ENCODE measurements around the gene LDLRAD4. TPM values are rescaled to one million over a fixed set of nuclear protein-coding genes. Genes with fewer than 3 reads are reported as not detected.

Gene LDLRAD4
- total RNA-seq, 4 donors from 2014 or later: 2.7 to 22.5 (median 10.8) TPM

GRCh38 chr18:13570856-13571495, 352.4 kb downstream of the LDLRAD4 start:
- DNase-seq (ENCODE audit: low spot score in 2 of 2): peak in 1 of 2 donors; percentile 56
- TF ChIP-seq POLR2A (IDR thresholded peaks at IDR 0.05): no peak
- TF ChIP-seq, protein P1, sequence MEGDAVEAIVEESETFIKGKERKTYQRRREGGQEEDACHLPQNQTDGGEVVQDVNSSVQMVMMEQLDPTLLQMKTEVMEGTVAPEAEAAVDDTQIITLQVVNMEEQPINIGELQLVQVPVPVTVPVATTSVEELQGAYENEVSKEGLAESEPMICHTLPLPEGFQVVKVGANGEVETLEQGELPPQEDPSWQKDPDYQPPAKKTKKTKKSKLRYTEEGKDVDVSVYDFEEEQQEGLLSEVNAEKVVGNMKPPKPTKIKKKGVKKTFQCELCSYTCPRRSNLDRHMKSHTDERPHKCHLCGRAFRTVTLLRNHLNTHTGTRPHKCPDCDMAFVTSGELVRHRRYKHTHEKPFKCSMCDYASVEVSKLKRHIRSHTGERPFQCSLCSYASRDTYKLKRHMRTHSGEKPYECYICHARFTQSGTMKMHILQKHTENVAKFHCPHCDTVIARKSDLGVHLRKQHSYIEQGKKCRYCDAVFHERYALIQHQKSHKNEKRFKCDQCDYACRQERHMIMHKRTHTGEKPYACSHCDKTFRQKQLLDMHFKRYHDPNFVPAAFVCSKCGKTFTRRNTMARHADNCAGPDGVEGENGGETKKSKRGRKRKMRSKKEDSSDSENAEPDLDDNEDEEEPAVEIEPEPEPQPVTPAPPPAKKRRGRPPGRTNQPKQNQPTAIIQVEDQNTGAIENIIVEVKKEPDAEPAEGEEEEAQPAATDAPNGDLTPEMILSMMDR (IDR thresholded peaks at IDR 0.05): no peak
- H3K4me3 ChIP-seq (ENCODE audit: low read depth, poor library complexity, severe bottlenecking): no peak overlapping the region
- 91 to 95% methylated on average over 7 of the region's 7 CpGs for WGBS, 2 donors
- intact Hi-C loops (cut with DNase I; ENCODE audit: low total_unique reads): no loop called here

GRCh38 chr18:13572148-13572547, 353.6 kb downstream of the LDLRAD4 start:
- WGBS, 2 donors: 97 to 99% methylated on average over 5 of the region's 5 CpGs
- intact Hi-C loops (cut with DNase I; ENCODE audit: low total_unique reads): no loop called here
- peak in 1 of 2 donors; percentile 14 for DNase-seq (ENCODE audit: low spot score in 2 of 2)
- no peak overlapping the region for H3K4me3 ChIP-seq (ENCODE audit: low read depth, poor library complexity, severe bottlenecking)
- TF ChIP-seq, protein P1 (IDR thresholded peaks at IDR 0.05): no peak
- TF ChIP-seq POLR2A (IDR thresholded peaks at IDR 0.05): no peak

DNA sequence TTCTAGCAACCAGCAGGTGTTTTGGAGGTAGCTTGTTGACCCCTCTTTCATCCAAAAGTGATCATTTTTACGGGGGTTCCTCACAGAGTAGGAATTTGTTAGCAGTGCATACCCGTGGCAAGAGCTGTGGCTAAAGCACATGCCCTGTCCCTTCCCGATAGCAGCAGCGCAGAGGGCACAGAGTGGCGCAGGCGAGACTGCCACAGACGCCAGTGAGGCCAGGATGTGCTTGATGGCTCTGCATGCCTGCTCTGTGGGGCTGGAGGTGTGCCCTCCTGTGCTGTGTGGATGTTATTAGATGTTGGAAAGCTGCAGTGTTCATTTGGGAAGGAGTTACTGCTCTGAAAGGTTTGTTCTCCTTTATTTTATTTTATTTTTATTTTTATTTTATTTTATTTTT, 354.2 kb downstream of the LDLRAD4 start:
- no peak overlapping the region for H3K4me3 ChIP-seq (ENCODE audit: low read depth, poor library complexity, severe bottlenecking)
- 91 to 94% methylated on average over 7 of the region's 7 CpGs for WGBS, 2 donors
- TF ChIP-seq, protein P1 (IDR thresholded peaks at IDR 0.05): no peak
- no peak for TF ChIP-seq POLR2A (IDR thresholded peaks at IDR 0.05)
- DNase-seq (ENCODE audit: low spot score in 2 of 2): peak in 1 of 2 donors; percentile 64
- intact Hi-C loops (cut with DNase I; ENCODE audit: low total_unique reads): no loop called here

GRCh38 chr18:13573750-13574149, 355.2 kb downstream of the LDLRAD4 start:
- TF ChIP-seq, protein P1 (IDR thresholded peaks at IDR 0.05): no peak
- no peak for TF ChIP-seq POLR2A (IDR thresholded peaks at IDR 0.05)
- intact Hi-C loops (cut with DNase I; ENCODE audit: low total_unique reads): no loop called here
- H3K4me3 ChIP-seq (ENCODE audit: low read depth, poor library complexity, severe bottlenecking): no peak overlapping the region
- 94 to 95% methylated on average over 7 of the region's 7 CpGs for WGBS, 2 donors
- peak in 1 of 2 donors; percentile 21 for DNase-seq (ENCODE audit: low spot score in 2 of 2)

GRCh38 chr18:13574355-13574754, 355.8 kb downstream of the LDLRAD4 start:
- WGBS, 2 donors: 96 to 97% methylated on average over 10 of the region's 10 CpGs
- no peak for TF ChIP-seq POLR2A (IDR thresholded peaks at IDR 0.05)
- TF ChIP-seq, protein P1 (IDR thresholded peaks at IDR 0.05): no peak
- intact Hi-C loops (cut with DNase I; ENCODE audit: low total_unique reads): no loop called here
- peak in 1 of 2 donors; percentile 42 for DNase-seq (ENCODE audit: low spot score in 2 of 2)
- no peak overlapping the region for H3K4me3 ChIP-seq (ENCODE audit: low read depth, poor library complexity, severe bottlenecking)

- peak in 1 of 2 donors; percentile 36 for DNase-seq (ENCODE audit: low spot score in 2 of 2)
Observed at GRCh38 chr18:13574761-13575160, 356.2 kb downstream of the LDLRAD4 start.

More at GRCh38 chr18:13574761-13575160, 356.2 kb downstream of the LDLRAD4 start:
- WGBS, 2 donors: 59 to 63% methylated on average over 1 of the region's 1 CpG
- intact Hi-C loops (cut with DNase I; ENCODE audit: low total_unique reads): no loop called here
- no peak overlapping the region for H3K4me3 ChIP-seq (ENCODE audit: low read depth, poor library complexity, severe bottlenecking)
- no peak for TF ChIP-seq POLR2A (IDR thresholded peaks at IDR 0.05)
- TF ChIP-seq, protein P1 (IDR thresholded peaks at IDR 0.05): no peak

Data from lower leg skin (tissue), 4 donors.